Activated CD4-positive, alpha-beta T cell treated with anti-CD3 and anti-CD28 coated beads, Interleukin-2, amount 10 ng/mL, durations not matched to agents 7 days and 5 days (primary cell): Measurements from ENCODE around the gene VWA5B2. TPM values are rescaled to one million over a fixed set of nuclear protein-coding genes. Genes with fewer than 3 reads are reported as not detected.

Experiments used
- CTCF ChIA-PET: fragments of 350-600 bp; sonication (Branson Sonifier 250); formaldehyde crosslinking; loops from one replicate; lab custom pipeline; 2021; ENCODE audit warnings: antibody characterized with exemption; lab: Charles Lee
- POLR2A ChIA-PET: fragments of 350-600 bp; sonication (Branson Sonifier 250); formaldehyde crosslinking; loops from one replicate; lab custom pipeline; 2021; ENCODE audit warnings: antibody characterized with exemption; lab: Charles Lee
- DNase-seq: peaks from one replicate; pipeline ENCODE4 v3.0.0-alpha.2; 2020
- H3K27ac Mint-ChIP-seq: one replicate; pipeline ENCODE4 v1.8.0; 2021; ENCODE audit warnings: mild to moderate bottlenecking, moderate library complexity, mixed read lengths
- H3K27me3 Mint-ChIP-seq: one replicate; pipeline ENCODE4 v1.8.0; 2021; ENCODE audit warnings: mixed read lengths
- H3K36me3 Mint-ChIP-seq: one replicate; pipeline ENCODE4 v1.8.0; 2021; ENCODE audit warnings: low read depth, mixed read lengths
- H3K4me1 Mint-ChIP-seq: one replicate; pipeline ENCODE4 v1.8.0; 2021; ENCODE audit warnings: mixed read lengths
- H3K4me3 Mint-ChIP-seq: one replicate; pipeline ENCODE4 v1.8.0; 2021; ENCODE audit warnings: mild to moderate bottlenecking, moderate library complexity, mixed read lengths
- H3K9me3 Mint-ChIP-seq: one replicate; pipeline ENCODE4 v1.8.0; 2021; ENCODE audit warnings: mixed read lengths
- total RNA-seq, 2 experiments: library from RNA; stranded (reverse); gene quantifications; one replicate each; pipeline ENCODE4 v1.2.3, GENCODE V29; 2021

The VWA5B2 gene
- total RNA-seq, 2 experiments from 2014 or later: not detected

DNA sequence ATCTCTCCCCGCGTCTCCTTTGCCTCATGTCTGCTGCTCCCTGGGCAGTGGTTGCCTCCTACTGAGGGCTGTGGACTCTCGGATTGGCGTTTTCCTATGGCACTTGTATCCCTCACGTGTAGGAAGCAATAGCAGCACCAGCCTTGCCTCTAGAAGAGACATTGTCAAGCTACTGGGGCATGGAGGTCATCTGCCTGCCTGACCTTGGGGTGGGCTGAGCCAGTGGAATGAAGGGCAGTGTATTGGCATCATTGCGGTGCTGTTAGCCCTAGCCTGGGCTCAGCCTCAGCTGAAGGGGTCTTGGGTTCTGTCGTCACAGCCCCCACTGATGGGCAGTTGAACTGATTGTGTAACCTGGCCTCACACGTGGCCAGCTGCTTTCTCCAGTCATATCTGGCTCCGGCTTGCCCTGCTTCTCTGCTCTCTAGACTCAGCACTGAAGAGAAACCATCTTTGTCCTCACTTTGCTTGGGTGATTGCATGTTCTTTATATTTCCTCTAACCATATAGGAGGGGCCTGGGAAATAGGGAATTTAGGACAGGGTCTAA lies 35.3 kb upstream of the VWA5B2 start:
- no peak overlapping the region for H3K27ac Mint-ChIP-seq
- CTCF ChIA-PET: interaction anchor here (0.8 to 1.2 kb wide), 3 partner anchors 9 to 34 kb away, joined by 3 read pairs; no protein-coding TSS in a partner anchor
- POLR2A ChIA-PET: no interaction called here

DNA sequence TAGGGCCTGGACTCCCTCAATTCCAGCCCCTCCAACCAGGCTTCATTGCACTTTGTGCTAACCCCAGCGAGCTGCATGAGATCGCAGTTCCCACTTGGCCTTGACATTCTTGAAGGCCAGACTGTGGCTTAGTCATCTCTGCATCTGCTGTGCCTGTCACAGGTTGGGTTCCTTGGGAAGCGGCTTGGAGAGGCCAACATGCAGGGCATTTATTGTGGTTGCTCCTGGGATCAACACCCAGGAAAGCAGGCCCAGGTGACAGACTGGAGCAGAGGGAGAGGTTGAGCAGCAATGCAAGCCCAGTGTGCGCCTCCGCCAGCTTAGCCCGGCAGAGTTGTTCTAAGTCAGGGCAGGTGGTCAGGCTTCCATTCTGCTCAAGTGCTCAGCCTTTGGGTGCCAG lies 32.8 kb upstream of the VWA5B2 start:
- POLR2A ChIA-PET: no interaction called here
- CTCF ChIA-PET: interaction anchor here (1.1 to 1.2 kb wide), 2 partner anchors 13 to 15 kb away, joined by 3 read pairs; no protein-coding TSS in a partner anchor
- H3K36me3 Mint-ChIP-seq: peaks cover 18% of the 10 kb centered on the region
- H3K27me3 Mint-ChIP-seq: no peaks in the 10 kb centered on the region
- no peaks in the 10 kb centered on the region for H3K9me3 Mint-ChIP-seq
- DNase-seq: no peak
- H3K4me3 Mint-ChIP-seq: no peak overlapping the region
- H3K4me1 Mint-ChIP-seq: no peaks in the 10 kb centered on the region
- H3K27ac Mint-ChIP-seq: no peak overlapping the region

More for the DNA sequence above, 35.3 kb upstream of the VWA5B2 start:
- H3K36me3 Mint-ChIP-seq: peaks cover 29% of the 10 kb centered on the region
- H3K4me1 Mint-ChIP-seq: peaks cover 4% of the 10 kb centered on the region
- H3K9me3 Mint-ChIP-seq: no peaks in the 10 kb centered on the region
- H3K27me3 Mint-ChIP-seq: no peaks in the 10 kb centered on the region
- no peak overlapping the region for H3K4me3 Mint-ChIP-seq
- no peak for DNase-seq

DNA sequence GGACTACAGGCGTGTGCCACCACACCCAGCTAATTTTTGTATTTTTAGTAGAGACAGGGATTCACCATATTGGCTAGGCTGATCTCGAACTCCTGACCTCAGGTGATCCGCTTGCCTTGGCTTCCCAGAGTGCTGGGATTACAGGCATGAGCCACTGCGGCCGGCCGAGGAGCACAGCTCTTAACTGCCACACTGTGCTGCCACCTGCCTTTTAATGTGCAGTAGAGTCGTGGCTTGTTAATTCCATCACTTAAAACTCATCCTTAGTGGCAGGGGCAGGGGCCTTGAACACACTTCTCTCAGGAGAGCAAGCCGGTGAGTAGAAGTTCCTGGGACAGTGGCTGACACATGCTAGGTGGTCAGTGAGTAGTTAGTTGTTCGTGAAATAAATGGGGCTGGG lies 30.9 kb upstream of the VWA5B2 start:
- H3K4me3 Mint-ChIP-seq: no peak overlapping the region
- H3K9me3 Mint-ChIP-seq: no peaks in the 10 kb centered on the region
- no peak overlapping the region for H3K27ac Mint-ChIP-seq
- CTCF ChIA-PET: interaction anchor here (0.7 kb wide), 1 partner anchor 13 kb away, joined by 3 read pairs; no protein-coding TSS in a partner anchor
- no peaks in the 10 kb centered on the region for H3K4me1 Mint-ChIP-seq
- DNase-seq: no peak
- H3K36me3 Mint-ChIP-seq: peaks cover 9% of the 10 kb centered on the region
- POLR2A ChIA-PET: no interaction called here
- H3K27me3 Mint-ChIP-seq: no peaks in the 10 kb centered on the region

DNA sequence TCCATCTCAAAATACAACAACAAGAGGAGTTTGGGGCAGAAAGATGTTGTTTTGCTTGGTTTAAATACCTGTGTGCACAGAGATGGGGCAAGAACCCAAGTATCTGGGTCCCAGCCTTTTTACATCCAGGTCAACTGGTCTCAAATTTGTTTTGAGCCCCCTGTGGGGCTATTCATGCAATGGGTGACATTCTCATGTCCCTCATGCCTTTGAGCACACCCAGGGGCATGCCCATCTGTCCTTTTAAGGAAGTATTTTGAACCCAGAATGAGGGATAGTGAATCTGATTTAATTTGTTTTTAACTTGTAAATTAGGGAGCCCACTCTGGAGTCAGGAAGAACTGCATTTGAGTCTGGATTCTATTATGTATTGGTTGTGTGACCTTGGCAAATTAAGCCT lies 28.6 kb upstream of the VWA5B2 start:
- no peaks in the 10 kb centered on the region for H3K27me3 Mint-ChIP-seq
- ChIA-PET CTCF (no interaction called here), POLR2A (no interaction called here)
- DNase-seq: no peak
- peak overlapping the region; percentile 57 for H3K27ac Mint-ChIP-seq
- H3K9me3 Mint-ChIP-seq: no peaks in the 10 kb centered on the region
- H3K4me3 Mint-ChIP-seq: no peak overlapping the region
- H3K4me1 Mint-ChIP-seq: no peaks in the 10 kb centered on the region
- no peaks in the 10 kb centered on the region for H3K36me3 Mint-ChIP-seq

DNA sequence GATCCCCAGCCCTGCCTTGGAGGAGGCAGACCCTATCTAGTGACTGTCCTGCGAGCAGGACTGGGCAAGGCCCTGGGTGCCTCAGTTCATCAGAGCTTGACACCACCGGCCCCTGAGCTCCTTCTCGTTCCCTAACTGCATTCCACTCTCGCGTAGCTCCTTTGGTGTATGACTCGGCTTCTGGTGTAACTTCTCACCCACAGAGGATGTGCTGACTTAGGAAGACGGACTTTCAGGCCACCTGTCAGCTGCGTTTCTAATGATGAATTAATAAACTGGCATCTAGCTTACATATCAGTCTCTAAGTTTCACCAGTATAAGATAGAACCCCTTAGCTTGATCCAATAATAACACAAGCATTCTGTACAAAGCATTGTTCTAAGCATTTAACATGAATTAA lies 25.9 kb upstream of the VWA5B2 start:
- peaks cover 11% of the 10 kb centered on the region for H3K27me3 Mint-ChIP-seq
- H3K36me3 Mint-ChIP-seq: no peaks in the 10 kb centered on the region
- H3K4me3 Mint-ChIP-seq: no peak overlapping the region
- CTCF ChIA-PET: interaction anchor here (0.7 to 1.5 kb wide), 4 partner anchors 10 to 87 kb away, joined by 3 to 4 read pairs (median 3); no protein-coding TSS in a partner anchor
- POLR2A ChIA-PET: no interaction called here
- H3K27ac Mint-ChIP-seq: no peak overlapping the region
- no peaks in the 10 kb centered on the region for H3K4me1 Mint-ChIP-seq
- H3K9me3 Mint-ChIP-seq: no peaks in the 10 kb centered on the region
- no peak for DNase-seq

DNA sequence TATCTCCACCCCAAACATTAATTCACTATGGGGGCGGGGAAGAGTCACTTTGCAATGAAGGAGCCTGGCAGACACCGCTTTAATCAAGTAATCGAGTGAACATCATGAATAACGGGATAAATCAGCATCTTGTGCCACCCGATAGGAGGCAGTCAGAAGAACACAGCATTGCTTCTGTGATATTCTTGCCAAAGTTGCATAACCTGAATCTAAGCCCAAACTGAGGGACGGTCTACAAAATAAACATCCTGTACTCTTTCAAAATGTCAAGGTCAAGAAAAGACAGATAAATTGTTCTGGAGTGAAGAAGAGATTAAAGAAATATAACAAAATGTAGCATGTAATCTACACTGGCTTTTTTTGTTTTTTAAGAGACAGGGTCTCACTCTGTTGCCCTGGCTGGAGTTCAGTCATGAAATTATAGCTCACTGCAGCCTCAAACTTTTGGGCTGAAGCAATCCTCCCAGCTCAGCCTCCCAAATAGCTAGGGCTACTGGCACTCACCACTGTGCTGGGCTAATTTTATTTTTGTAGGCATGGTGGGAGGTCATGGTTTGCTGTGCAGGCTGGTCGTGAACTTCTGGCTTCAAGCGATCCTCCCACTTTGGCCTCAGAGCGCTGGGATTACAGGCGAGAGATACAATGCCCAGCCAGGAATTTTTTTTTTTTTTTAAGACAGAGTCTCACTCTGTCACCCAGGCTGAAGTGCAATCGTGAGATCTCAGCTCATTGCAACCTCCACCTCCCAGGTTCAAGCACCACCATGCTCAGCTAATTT lies 20.1 kb upstream of the VWA5B2 start:
- CTCF ChIA-PET: interaction anchor here (0.6 to 1.2 kb wide), 3 partner anchors 15 to 1646 kb away, joined by 3 read pairs; no protein-coding TSS in a partner anchor
- Mint-ChIP-seq H3K4me3 (no peak overlapping the region), H3K4me1 (no peaks in the 10 kb centered on the region), H3K27ac (no peak overlapping the region), H3K36me3 (no peaks in the 10 kb centered on the region), H3K27me3 (peaks cover 16% of the 10 kb centered on the region), H3K9me3 (no peaks in the 10 kb centered on the region)
- DNase-seq: no peak
- POLR2A ChIA-PET: no interaction called here

DNA sequence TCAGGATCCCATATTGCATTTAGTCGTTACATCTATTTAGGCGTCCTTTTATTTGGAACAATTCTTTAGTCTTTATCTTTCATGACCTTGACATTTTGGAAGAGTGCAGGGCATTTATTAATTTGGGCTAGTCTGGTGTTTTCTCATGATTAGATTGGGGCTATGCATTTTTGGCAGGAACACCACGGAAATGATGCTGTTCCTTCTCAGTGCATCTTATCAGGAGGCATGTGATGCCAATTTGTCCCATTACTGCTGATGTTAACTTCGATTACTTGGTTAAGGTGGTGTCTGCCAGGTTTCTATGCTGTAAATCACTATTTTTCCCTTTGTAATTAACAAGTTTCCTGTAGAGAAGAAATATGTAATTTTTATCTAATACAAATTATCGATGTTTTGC lies 18.1 kb upstream of the VWA5B2 start:
- H3K27me3 Mint-ChIP-seq: peaks cover 16% of the 10 kb centered on the region
- H3K4me1 Mint-ChIP-seq: no peaks in the 10 kb centered on the region
- H3K27ac Mint-ChIP-seq: no peak overlapping the region
- H3K4me3 Mint-ChIP-seq: no peak overlapping the region
- H3K36me3 Mint-ChIP-seq: no peaks in the 10 kb centered on the region
- H3K9me3 Mint-ChIP-seq: no peaks in the 10 kb centered on the region
- DNase-seq: no peak
- ChIA-PET POLR2A (interaction anchor here (0.6 kb wide), 1 partner anchor 16 kb away, joined by 3 read pairs; no protein-coding TSS in a partner anchor), CTCF (interaction anchor here (0.6 to 0.8 kb wide), 2 partner anchors 12 to 13 kb away, joined by 3 to 6 read pairs; no protein-coding TSS in a partner anchor)

DNA sequence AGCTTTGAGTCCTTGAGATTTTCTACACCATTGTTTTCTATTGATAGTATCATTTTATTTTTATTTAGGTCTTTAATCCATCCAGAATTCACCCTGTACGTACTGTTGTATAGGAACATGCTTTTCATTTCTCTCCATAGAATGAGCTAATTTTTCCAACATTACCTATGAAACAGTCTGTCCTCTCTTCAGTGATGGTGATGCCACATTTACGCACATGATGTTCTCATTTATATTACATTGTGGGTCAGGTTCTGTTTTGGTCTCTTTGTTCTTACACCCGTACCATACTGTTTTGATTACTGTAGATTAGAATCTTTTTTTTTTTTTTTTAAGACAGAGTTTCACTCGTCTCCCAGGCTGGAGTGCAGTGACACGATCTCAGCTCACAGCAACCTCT lies 17.7 kb upstream of the VWA5B2 start:
- DNase-seq: no peak
- Mint-ChIP-seq H3K4me1 (no peaks in the 10 kb centered on the region), H3K27me3 (peaks cover 14% of the 10 kb centered on the region), H3K36me3 (no peaks in the 10 kb centered on the region), H3K4me3 (no peak overlapping the region), H3K27ac (no peak overlapping the region), H3K9me3 (no peaks in the 10 kb centered on the region)
- POLR2A ChIA-PET: interaction anchor here (0.6 kb wide), 1 partner anchor 16 kb away, joined by 3 read pairs; no protein-coding TSS in a partner anchor
- CTCF ChIA-PET: interaction anchor here (0.7 to 0.8 kb wide), 2 partner anchors 14 to 21 kb away, joined by 3 read pairs; no protein-coding TSS in a partner anchor

DNA sequence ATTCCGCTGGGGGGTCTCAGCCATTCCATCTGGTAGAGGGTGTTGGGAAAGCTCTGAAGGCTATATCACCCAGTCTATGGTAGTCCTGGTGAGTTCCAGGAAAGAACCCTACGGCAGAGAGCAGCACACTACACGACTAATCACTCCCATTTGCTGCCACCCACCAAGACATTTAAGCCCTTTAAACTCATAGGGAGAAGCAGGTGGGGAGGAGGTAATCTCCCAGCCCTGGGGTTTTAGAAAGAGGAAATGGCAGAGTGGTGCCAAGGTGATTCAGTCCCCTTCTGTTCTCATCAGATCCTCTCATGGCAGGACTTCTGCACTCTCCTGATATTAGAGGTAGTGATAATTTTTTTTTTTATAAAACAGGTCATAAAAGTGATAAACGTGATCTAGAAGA lies 10.6 kb upstream of the VWA5B2 start:
- H3K4me3 Mint-ChIP-seq: no peak overlapping the region
- POLR2A ChIA-PET: no interaction called here

DNA sequence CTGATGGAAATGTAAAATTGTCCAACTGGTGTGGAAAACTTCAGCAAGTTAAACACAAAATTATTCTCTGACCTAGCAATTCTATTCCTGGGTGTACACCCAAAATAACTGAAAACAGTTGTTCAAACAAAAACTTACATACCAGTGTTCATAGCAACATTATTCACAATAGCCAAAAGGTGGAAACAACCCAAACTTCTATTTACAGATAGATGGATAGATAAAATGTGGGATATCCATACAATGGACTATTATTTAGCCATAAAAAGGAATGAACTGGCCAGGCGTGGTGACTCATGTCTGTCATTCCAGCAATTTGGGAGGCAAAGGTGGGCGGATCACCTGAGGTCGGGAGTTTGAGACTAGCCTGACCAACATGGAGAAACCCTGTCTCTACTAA lies 6.9 kb upstream of the VWA5B2 start:
- Mint-ChIP-seq H3K9me3 (no peaks in the 10 kb centered on the region), H3K27ac (no peak overlapping the region), H3K27me3 (peaks cover 20% of the 10 kb centered on the region), H3K4me3 (no peak overlapping the region), H3K36me3 (no peaks in the 10 kb centered on the region), H3K4me1 (no peaks in the 10 kb centered on the region)
- ChIA-PET CTCF (no interaction called here), POLR2A (no interaction called here)
- DNase-seq: no peak

More for the DNA sequence above, 10.6 kb upstream of the VWA5B2 start:
- no peaks in the 10 kb centered on the region for H3K9me3 Mint-ChIP-seq
- peaks cover 6% of the 10 kb centered on the region for H3K27me3 Mint-ChIP-seq
- no peak overlapping the region for H3K27ac Mint-ChIP-seq
- H3K4me1 Mint-ChIP-seq: no peaks in the 10 kb centered on the region
- no peak for DNase-seq
- CTCF ChIA-PET: interaction anchor here (0.6 to 0.8 kb wide), 2 partner anchors 9 to 42 kb away, joined by 3 to 4 read pairs; no protein-coding TSS in a partner anchor
- no peaks in the 10 kb centered on the region for H3K36me3 Mint-ChIP-seq

DNA sequence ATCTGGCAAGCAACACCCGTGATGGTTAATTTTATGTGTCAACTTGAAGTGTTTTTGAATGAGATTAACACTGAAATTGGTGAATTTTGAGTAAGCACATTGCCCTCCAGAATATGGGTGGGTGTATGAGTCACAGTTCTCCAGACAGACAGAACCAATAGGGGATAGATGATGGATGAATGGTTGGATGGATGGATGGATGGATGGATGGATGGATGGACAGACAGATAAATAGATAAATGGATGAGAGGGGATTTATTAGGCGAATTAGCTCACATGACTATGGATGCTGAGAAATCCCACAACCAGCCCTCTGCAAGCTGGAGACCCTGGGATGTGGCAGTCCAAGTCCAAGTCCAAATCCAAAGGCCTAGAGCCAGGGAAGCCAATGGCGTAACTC lies 5.4 kb upstream of the VWA5B2 start:
- Mint-ChIP-seq H3K27ac (no peak overlapping the region), H3K27me3 (peaks cover 35% of the 10 kb centered on the region), H3K4me3 (no peak overlapping the region), H3K36me3 (no peaks in the 10 kb centered on the region), H3K9me3 (no peaks in the 10 kb centered on the region), H3K4me1 (peaks cover 4% of the 10 kb centered on the region)
- ChIA-PET POLR2A (no interaction called here), CTCF (no interaction called here)
- DNase-seq: no peak

DNA sequence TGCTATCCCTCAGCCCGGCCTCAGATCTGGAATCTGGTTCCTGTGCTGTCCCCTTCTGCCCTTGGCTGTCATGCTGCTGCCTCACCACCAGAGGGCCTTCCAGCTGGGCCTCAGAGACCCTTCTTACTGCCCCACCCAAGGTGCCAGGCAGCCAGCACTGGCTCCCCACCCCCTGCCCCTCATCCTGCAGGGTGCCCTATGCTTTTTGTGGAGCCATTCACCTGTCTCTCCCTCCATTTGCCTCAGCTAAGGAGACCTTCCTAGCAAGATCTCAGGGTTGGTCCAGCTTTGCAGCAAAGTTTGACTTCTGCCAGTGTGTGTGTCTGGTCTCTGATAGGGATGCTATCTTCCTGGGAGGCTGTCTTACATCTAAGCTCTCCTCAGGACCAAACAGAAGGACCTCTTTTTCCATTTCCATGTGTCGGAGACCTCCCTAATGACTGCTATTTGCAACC lies 1.9 kb upstream of the VWA5B2 start:
- CTCF ChIA-PET: interaction anchor here (0.7 to 3.1 kb wide), 17 partner anchors 9 to 329 kb away, joined by 3 to 16 read pairs (median 4); partner anchors contain the start of gene EEF1AKMT4
- no peak overlapping the region for H3K4me3 Mint-ChIP-seq
- POLR2A ChIA-PET: no interaction called here
- peaks cover 10% of the 10 kb centered on the region for H3K4me1 Mint-ChIP-seq
- DNase-seq: peak; percentile 59
- no peaks in the 10 kb centered on the region for H3K36me3 Mint-ChIP-seq
- no peaks in the 10 kb centered on the region for H3K9me3 Mint-ChIP-seq
- H3K27me3 Mint-ChIP-seq: peaks cover 56% of the 10 kb centered on the region
- H3K27ac Mint-ChIP-seq: no peak overlapping the region
